Measurements from ENCODE around the gene SPART.

DNA sequence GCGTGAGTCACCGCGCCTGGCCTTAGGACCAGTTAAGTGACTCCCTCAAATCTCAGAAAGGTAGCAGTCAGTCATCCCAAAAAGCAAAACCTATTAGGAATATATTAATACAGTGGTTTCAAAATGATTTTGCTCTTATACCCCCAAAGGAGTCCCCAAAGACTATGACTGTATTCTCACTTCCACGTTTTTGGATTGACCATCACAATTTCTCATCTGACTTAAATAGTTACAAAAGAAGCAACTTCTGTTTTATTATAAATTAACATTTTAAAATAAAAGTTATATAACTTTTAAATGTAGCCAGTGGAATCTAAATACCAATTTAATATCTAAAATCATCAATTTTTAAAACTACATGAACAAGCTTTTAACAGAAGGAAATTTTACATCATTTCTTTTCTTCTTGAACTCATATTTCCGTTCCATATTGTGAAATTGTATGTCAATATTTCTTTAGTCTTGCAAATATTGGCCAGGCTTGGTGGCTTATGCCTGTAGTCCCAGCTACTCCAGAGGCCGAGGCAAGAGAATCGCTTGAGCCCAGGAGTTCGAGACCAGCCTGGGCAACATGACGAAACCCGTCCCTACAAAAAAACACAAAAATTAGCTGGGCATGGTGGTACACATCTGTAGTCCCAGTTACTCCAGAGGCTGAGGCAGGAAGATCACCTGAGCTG, 1.5 kb upstream of the SPART start:
- TF ChIP-seq, protein P1, sequence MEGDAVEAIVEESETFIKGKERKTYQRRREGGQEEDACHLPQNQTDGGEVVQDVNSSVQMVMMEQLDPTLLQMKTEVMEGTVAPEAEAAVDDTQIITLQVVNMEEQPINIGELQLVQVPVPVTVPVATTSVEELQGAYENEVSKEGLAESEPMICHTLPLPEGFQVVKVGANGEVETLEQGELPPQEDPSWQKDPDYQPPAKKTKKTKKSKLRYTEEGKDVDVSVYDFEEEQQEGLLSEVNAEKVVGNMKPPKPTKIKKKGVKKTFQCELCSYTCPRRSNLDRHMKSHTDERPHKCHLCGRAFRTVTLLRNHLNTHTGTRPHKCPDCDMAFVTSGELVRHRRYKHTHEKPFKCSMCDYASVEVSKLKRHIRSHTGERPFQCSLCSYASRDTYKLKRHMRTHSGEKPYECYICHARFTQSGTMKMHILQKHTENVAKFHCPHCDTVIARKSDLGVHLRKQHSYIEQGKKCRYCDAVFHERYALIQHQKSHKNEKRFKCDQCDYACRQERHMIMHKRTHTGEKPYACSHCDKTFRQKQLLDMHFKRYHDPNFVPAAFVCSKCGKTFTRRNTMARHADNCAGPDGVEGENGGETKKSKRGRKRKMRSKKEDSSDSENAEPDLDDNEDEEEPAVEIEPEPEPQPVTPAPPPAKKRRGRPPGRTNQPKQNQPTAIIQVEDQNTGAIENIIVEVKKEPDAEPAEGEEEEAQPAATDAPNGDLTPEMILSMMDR (IDR thresholded peaks at IDR 0.05; ENCODE audit: low read depth, low read length), result no peak
- TF ChIP-seq POLR2A (IDR thresholded peaks at IDR 0.05; ENCODE audit: extremely low read depth, insufficient read length) (no peak), MYC (IDR thresholded peaks at IDR 0.05; ENCODE audit: low read depth, low read length) (no peak)
- TF ChIP-seq, protein P2, sequence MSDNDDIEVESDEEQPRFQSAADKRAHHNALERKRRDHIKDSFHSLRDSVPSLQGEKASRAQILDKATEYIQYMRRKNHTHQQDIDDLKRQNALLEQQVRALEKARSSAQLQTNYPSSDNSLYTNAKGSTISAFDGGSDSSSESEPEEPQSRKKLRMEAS (IDR thresholded peaks at IDR 0.05; ENCODE audit: low read depth, low read length), result no peak

Measured in NB4 (cell line).